HCT116 (cell line): ENCODE measurements around the gene HMGXB3. TPM values are rescaled to one million over a fixed set of nuclear protein-coding genes. Genes with fewer than 3 reads are reported as not detected.

Experiments
- ATAC-seq: fragments of 200-7000 bp; cut with Tn5 transposase; 2 replicates; pipeline ENCODE4 v1.9.1; 2020; ENCODE audit warnings: mild to moderate bottlenecking, moderate library complexity
- BruUV-seq: library from RNA; stranded (reverse); fragments of 400-500 nt; replicated peaks from 2 replicates; lab custom pipeline; 2021; lab: Mats Ljungman, UMichigan
- CTCF ChIA-PET: fragments of 300-600 bp; sonication (Branson Sonifier 250); formaldehyde crosslinking; loops from one replicate; lab custom pipeline; 2021; ENCODE audit warnings: antibody characterized with exemption; lab: Charles Lee
- POLR2A ChIA-PET: fragments of 300-600, 350-600 bp; sonication (Branson Sonifier 250); formaldehyde crosslinking; loops from one replicate; lab custom pipeline; 2021; ENCODE audit warnings: antibody characterized with exemption; lab: Charles Lee
- RAD21 ChIA-PET, 2 experiments: fragments of 300-600 bp; sonication (Branson Sonifier 250); formaldehyde crosslinking; loops; one replicate each; lab custom pipeline; 2023; ENCODE audit warnings: low total read pairs in 2 of 2; ENCODE audit not compliant: uncharacterized antibody in 2 of 2, unreplicated experiment in 2 of 2, low non-redundant PET in 1 of 2; lab: Charles Lee
- DNase-seq: peaks from one replicate; pipeline ENCODE4 v3.0.0-alpha.2; 2010; ENCODE audit warnings: low read depth, low spot score
- H2AFZ ChIP-seq: fragments of 200-600 bp; shearing (Covaris generic), sonication (generic); 2 replicates; pipeline ENCODE4 v1.6.1; 2017; ENCODE audit warnings: low read depth, mixed run types, mixed read lengths, antibody characterized with exemption, low read length; ENCODE audit not compliant: poor library complexity, severe bottlenecking
- H3K27ac ChIP-seq: 2 replicates; pipeline ENCODE4 v1.5.1; 2012; ENCODE audit warnings: low read depth, low read length
- H3K27me3 ChIP-seq: fragments of 200-600 bp; sonication (generic); 2 replicates; pipeline ENCODE4 v1.6.1; 2016; ENCODE audit warnings: mixed run types, low read length, mixed read lengths; ENCODE audit not compliant: insufficient read depth
- H3K36me3 ChIP-seq, 2 experiments: fragments of 200-500 bp in 1 of 2; fragments of 200-600 bp in 1 of 2; sonication (Bioruptor generic) in 1 of 2; sonication (generic) in 1 of 2; 2 replicates each; pipeline versions ENCODE4 v1.5.1 to v1.6.1; 2014 to 2016; ENCODE audit warnings: low read length in 2 of 2, inconsistent platforms in 1 of 2, mixed read lengths in 1 of 2, mixed run types in 1 of 2; ENCODE audit not compliant: insufficient read depth in 2 of 2, control insufficient read depth in 1 of 2
- H3K4me1 ChIP-seq, 2 experiments: fragments of 200-600 bp in 1 of 2; sonication (generic) in 1 of 2; 2 replicates each; pipeline versions ENCODE4 v1.5.1 to v1.6.1; 2012 to 2017; ENCODE audit warnings: low read length in 2 of 2, inconsistent platforms in 1 of 2, mild to moderate bottlenecking in 1 of 2, mixed read lengths in 1 of 2, mixed run types in 1 of 2, moderate library complexity in 1 of 2; ENCODE audit not compliant: insufficient read depth in 2 of 2, control insufficient read depth in 1 of 2
- H3K4me2 ChIP-seq: fragments of 200-600 bp; sonication (generic); 2 replicates; pipeline ENCODE4 v1.6.1; 2017; ENCODE audit warnings: mixed run types, low read length, mixed read lengths
- H3K4me3 ChIP-seq, 2 experiments: fragments of 200-600 bp in 1 of 2; sonication (generic) in 1 of 2; replicated peaks in 1 of 2; 2 replicates each; pipeline ENCODE4 v1.5.1; 2011 to 2016; ENCODE audit warnings: low read length in 2 of 2, control low read depth in 1 of 2, low read depth in 1 of 2, mild to moderate bottlenecking in 1 of 2, mixed read lengths in 1 of 2, mixed run types in 1 of 2
- H3K79me2 ChIP-seq: fragments of 200-600 bp; sonication (generic); 2 replicates; pipeline ENCODE4 v1.6.1; 2017; ENCODE audit warnings: mild to moderate bottlenecking, mixed run types, low read length, moderate library complexity, mixed read lengths; ENCODE audit not compliant: insufficient read depth
- H3K9ac ChIP-seq: fragments of 200-600 bp; sonication (generic); 2 replicates; pipeline ENCODE4 v1.6.1; 2016; ENCODE audit warnings: low read length, mixed read lengths
- H3K9me2 ChIP-seq: fragments of 200-600 bp; sonication (generic), shearing (Covaris generic); 2 replicates; pipeline ENCODE4 v1.6.1; 2017; ENCODE audit warnings: mixed run types, mild to moderate bottlenecking, moderate library complexity; ENCODE audit not compliant: insufficient read depth
- H3K9me3 ChIP-seq, 2 experiments: fragments of 200-500 bp in 1 of 2; fragments of 200-600 bp in 1 of 2; sonication (Bioruptor generic) in 1 of 2; sonication (generic) in 1 of 2; 2 replicates each; pipeline ENCODE4 v1.6.1; 2014 to 2017; ENCODE audit warnings: low read length in 2 of 2, mixed read lengths in 2 of 2, inconsistent platforms in 1 of 2, low read depth in 1 of 2, mild to moderate bottlenecking in 1 of 2, mixed run types in 1 of 2, moderate library complexity in 1 of 2; ENCODE audit not compliant: control insufficient read depth in 1 of 2, insufficient read depth in 1 of 2
- H4K20me1 ChIP-seq: fragments of 200-600 bp; sonication (generic), shearing (Covaris generic); 2 replicates; pipeline ENCODE4 v1.6.1; 2017; ENCODE audit warnings: mixed run types, mild to moderate bottlenecking, moderate library complexity; ENCODE audit not compliant: insufficient read depth
- ATF3 ChIP-seq: IDR thresholded peaks from 2 replicates; pipeline ENCODE4 v1.6.1; 2012
- CBX3 ChIP-seq: IDR thresholded peaks from 2 replicates; pipeline ENCODE4 v1.6.1; 2012; ENCODE audit warnings: low read depth
- CEBPB ChIP-seq: IDR thresholded peaks from 2 replicates; pipeline ENCODE4 v1.6.1; 2012; ENCODE audit warnings: low read depth
- CTCF ChIP-seq, 3 experiments: fragments of 200-600 bp in 1 of 3; sonication (generic) in 1 of 3; IDR thresholded peaks in 2 of 3; conservative IDR thresholded peaks in 1 of 3; 2 replicates each; pipeline ENCODE4 v1.5.1; 2012 to 2017; ENCODE audit warnings: low read depth in 2 of 3, low read length in 2 of 3, antibody characterized with exemption in 1 of 3, borderline replicate concordance in 1 of 3, control low read depth in 1 of 3, mild to moderate bottlenecking in 1 of 3, mixed read lengths in 1 of 3, mixed run types in 1 of 3, moderate library complexity in 1 of 3; ENCODE audit not compliant: insufficient read depth in 1 of 3
- ELF1 ChIP-seq: IDR thresholded peaks from 2 replicates; pipeline ENCODE4 v1.6.1; 2012; ENCODE audit warnings: low read depth, borderline replicate concordance
- EZH2phosphoT487 ChIP-seq: fragments of 200-600 bp; IDR thresholded peaks from 2 replicates; pipeline ENCODE4 v1.6.1; 2018; ENCODE audit warnings: antibody characterized with exemption, borderline replicate concordance
- FOSL1 ChIP-seq: IDR thresholded peaks from 2 replicates; pipeline ENCODE4 v1.6.1; 2012; ENCODE audit warnings: low read depth
- JUND ChIP-seq: IDR thresholded peaks from 2 replicates; pipeline ENCODE4 v1.6.1; 2012
- MAX ChIP-seq: IDR thresholded peaks from 2 replicates; pipeline ENCODE4 v1.6.1; 2012
- POLR2A ChIP-seq: IDR thresholded peaks from 2 replicates; pipeline ENCODE4 v1.7.0; 2011; ENCODE audit warnings: borderline replicate concordance; ENCODE audit not compliant: insufficient read depth, insufficient read length; ENCODE audit errors: extremely low read depth
- RAD21 ChIP-seq: IDR thresholded peaks from 2 replicates; pipeline ENCODE4 v1.6.1; 2012; ENCODE audit warnings: low read depth, mild to moderate bottlenecking
- REST ChIP-seq: IDR thresholded peaks from 2 replicates; pipeline ENCODE4 v1.6.1; 2012; ENCODE audit warnings: low read depth
- SIN3A ChIP-seq: IDR thresholded peaks from 2 replicates; pipeline ENCODE4 v1.6.1; 2012; ENCODE audit warnings: low read depth
- SP1 ChIP-seq: IDR thresholded peaks from 2 replicates; pipeline ENCODE4 v1.6.1; 2012; ENCODE audit warnings: low read depth
- SRF ChIP-seq: IDR thresholded peaks from 2 replicates; pipeline ENCODE4 v1.6.1; 2012; ENCODE audit warnings: low read depth
- TCF7L2 ChIP-seq: IDR thresholded peaks from 2 replicates; pipeline ENCODE4 v1.7.0; 2011; ENCODE audit warnings: borderline replicate concordance, inconsistent platforms; ENCODE audit not compliant: insufficient read depth, insufficient read length; ENCODE audit errors: extremely low read depth
- YY1 ChIP-seq: IDR thresholded peaks from 2 replicates; pipeline ENCODE4 v1.6.1; 2011; ENCODE audit warnings: low read length, low read depth, moderate library complexity, mild to moderate bottlenecking; ENCODE audit not compliant: insufficient replicate concordance; ENCODE audit errors: extremely low read depth
- ZFX ChIP-seq: fragments of 450-650 bp; IDR thresholded peaks from 2 replicates; pipeline ENCODE4 v1.6.1; 2017
- intact Hi-C: fragments of 100-400 bp; cut with micrococcal nuclease; formaldehyde crosslinking; loops from 2 replicates; pipeline ENCODE4 v1.10.0; 2022
- total RNA-seq: library from RNA; stranded (reverse); gene quantifications from one replicate; pipeline ENCODE4 v1.2.1, GENCODE V29; 2021; ENCODE audit not compliant: unreplicated experiment

Gene HMGXB3
- total RNA-seq, 1 experiment from 2014 or later: 41.8 TPM

DNA sequence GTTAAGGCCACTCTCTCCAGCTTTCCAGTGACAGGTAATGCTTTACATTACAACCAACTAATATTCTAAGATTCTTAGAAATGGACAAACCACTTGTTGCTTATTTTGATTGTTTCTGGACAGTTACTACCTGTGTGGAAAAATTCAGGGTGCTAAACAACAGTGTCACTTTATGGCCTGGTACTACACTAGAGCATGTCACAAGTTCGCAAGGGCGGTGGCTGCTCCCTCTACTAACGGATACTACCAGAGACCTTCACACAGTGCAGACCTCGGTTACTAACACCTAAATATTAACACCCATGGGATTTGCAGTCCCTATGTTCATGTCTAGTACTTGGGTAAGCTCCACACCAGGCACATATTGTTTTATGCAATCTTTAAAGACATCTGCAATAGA lies 13.4 kb downstream of the HMGXB3 start:
- BruUV-seq: no TSS peak
- DNase-seq (no peak), ATAC-seq (no peak)
- H3K27me3 ChIP-seq: no peaks in the 10 kb centered on the region
- TF ChIP-seq ZFX (no peak), SIN3A (no peak), SP1 (no peak), TCF7L2 (no peak), CBX3 (no peak), RAD21 (no peak), REST (no peak), CTCF (IDR thresholded peaks at IDR 0.05 in 2 of 3, conservative IDR thresholded peaks at IDR 0.05 in 1 of 3; ENCODE audit: borderline replicate concordance in 1 of 3, insufficient read depth in 1 of 3, low read depth in 2 of 3, low read length in 2 of 3) (no peak), ELF1 (no peak), MAX (no peak), SRF (no peak), FOSL1 (no peak), EZH2phosphoT487 (no peak), POLR2A (no peak), JUND (no peak), CEBPB (no peak), ATF3 (no peak), YY1 (no peak)
- peaks cover 91% of the 10 kb centered on the region for H3K79me2 ChIP-seq
- peaks cover 0 to 28% of the 10 kb centered on the region in 2 experiments; a peak in 2 of 4 replicates for H3K4me1 ChIP-seq
- no peaks in the 10 kb centered on the region for H3K9me2 ChIP-seq
- H3K9me3 ChIP-seq: peaks cover 0 to 18% of the 10 kb centered on the region in 2 experiments; a peak in 1 of 4 replicates
- ChIA-PET CTCF (no interaction called here), RAD21 (no interaction called here), POLR2A (no interaction called here)
- peaks cover 52 to 89% of the 10 kb centered on the region in 2 experiments for H3K36me3 ChIP-seq
- no peak overlapping the region for H3K4me3 ChIP-seq
- H4K20me1 ChIP-seq: no peaks in the 10 kb centered on the region
- H3K27ac ChIP-seq: no peak overlapping the region
- H3K4me2 ChIP-seq: no peak overlapping the region
- intact Hi-C loops: no loop called here
- H3K9ac ChIP-seq: no peak overlapping the region
- no peak overlapping the region for H2AFZ ChIP-seq
